Kidney epithelial cell (primary cell): ENCODE measurements around the gene D2HGDH. TPM values are rescaled to one million over a fixed set of nuclear protein-coding genes. Genes with fewer than 3 reads are reported as not detected.

Source experiments
- DNase-seq: peaks from one replicate; pipeline ENCODE4 v3.0.0-alpha.2; 2010; ENCODE audit warnings: low read depth
- H3K27me3 ChIP-seq: 2 replicates; pipeline ENCODE4 v1.6.0; 2011; ENCODE audit warnings: low read length; ENCODE audit not compliant: control insufficient read depth, insufficient read depth
- H3K36me3 ChIP-seq: 2 replicates; pipeline ENCODE4 v1.5.1; 2011; ENCODE audit warnings: low read length; ENCODE audit not compliant: control insufficient read depth, insufficient read depth
- H3K4me3 ChIP-seq: 2 replicates; pipeline ENCODE4 v1.5.1; 2011; ENCODE audit warnings: low read depth, mild to moderate bottlenecking, control low read depth, low read length
- CTCF ChIP-seq: IDR thresholded peaks from 2 replicates; pipeline ENCODE4 v1.5.1; 2011; ENCODE audit warnings: mild to moderate bottlenecking, moderate library complexity, low read length, control low read depth, inconsistent platforms; ENCODE audit not compliant: insufficient read depth, poor library complexity, severe bottlenecking
- total RNA-seq: library from RNA; depleted of rRNA; stranded (reverse); fragments of >200 nt; gene quantifications from 2 replicates; pipeline ENCODE4 v1.2.3, GENCODE V29; 2015

Gene D2HGDH
- total RNA-seq, 1 donor from 2014 or later: 16.5 TPM

DNA sequence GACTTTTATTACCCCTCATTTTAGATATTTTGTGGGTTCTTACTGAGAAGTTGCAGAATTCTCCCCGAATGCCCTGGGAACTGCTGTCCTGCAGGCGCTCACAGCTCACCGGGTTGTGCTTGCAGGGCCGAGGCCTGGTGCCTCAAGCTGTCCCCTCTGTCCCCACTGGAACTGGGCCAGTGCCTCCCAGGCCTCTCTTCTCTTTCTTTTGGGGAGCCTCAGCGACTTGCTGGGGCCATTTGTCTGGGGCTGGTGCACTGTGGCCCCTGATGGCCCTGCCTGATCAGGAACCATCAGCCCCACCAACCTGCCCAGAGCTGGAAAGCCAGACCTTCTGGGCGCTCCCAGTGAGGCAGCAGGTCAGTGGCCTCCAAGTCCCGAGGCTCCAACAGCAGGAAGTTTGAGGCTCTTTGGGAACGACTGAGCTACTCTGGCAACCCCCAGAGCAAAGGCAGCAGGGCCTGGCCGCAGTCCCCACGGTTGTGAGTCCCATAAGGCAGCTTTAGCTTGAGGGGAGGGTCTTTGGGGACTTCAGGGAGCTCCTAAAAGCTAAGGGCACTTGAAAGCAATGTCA lies 59.9 kb downstream of the D2HGDH start:
- no peak for DNase-seq
- TF ChIP-seq CTCF: no peak
- no peaks in the 10 kb centered on the region for H3K36me3 ChIP-seq
- H3K27me3 ChIP-seq: peaks cover 7% of the 10 kb centered on the region
- H3K4me3 ChIP-seq: no peak overlapping the region

- H3K36me3 ChIP-seq: no peaks in the 10 kb centered on the region
- no peak for DNase-seq
- H3K27me3 ChIP-seq: peaks cover 7% of the 10 kb centered on the region
- TF ChIP-seq CTCF: no peak
- no peak overlapping the region for H3K4me3 ChIP-seq
Measured at GRCh38 chr2:241795021-241795999, 60.9 kb downstream of the D2HGDH start.

DNA sequence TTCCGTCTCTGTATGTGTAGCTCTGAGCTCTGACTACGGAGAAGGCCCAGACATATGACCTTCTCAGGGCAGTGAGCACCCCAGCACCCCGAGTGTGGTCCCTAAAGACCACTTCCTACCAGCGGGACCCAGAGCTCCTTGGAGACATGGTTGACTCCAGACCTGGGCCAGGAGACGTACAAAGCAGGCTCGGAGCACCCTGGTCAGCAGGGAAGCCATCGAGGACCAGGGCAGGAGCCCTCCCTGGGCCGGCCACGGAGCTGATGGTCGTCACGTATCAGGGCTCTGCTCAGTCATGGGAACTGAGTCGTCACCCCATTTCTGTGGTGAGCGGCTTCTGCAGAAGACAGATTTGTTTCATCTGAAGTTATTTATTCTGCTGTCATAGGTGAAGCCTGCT lies 61.8 kb downstream of the D2HGDH start:
- DNase-seq: no peak
- H3K27me3 ChIP-seq: peaks cover 7% of the 10 kb centered on the region
- no peak for TF ChIP-seq CTCF
- H3K36me3 ChIP-seq: no peaks in the 10 kb centered on the region
- no peak overlapping the region for H3K4me3 ChIP-seq

DNA sequence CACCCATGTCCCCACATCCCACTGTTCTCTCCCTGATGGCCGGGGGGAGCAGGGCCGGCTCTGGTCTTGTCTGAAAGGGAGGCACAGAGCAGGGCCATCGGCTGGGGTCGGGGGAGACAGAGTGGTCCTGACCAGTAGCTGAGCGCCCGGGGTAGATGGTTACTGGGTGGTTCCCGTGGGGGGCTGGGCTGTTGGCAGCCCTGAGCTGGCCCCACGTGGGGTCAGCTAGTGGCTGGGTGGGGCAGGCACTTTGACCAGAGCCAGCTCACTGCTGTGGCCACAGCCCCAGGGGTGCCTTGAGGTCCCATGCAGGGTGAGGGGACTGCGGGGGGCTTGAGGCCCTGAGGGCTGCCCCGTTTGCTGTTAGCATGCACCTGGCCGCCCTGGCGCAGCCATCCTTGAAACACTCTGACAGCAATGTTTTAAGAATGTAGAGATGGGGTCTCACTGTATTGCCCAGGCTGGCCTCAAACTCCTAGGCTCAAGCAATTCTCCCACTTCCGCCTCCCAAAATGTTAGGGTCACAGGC lies 62.2 kb downstream of the D2HGDH start:
- H3K27me3 ChIP-seq: peaks cover 12% of the 10 kb centered on the region
- no peaks in the 10 kb centered on the region for H3K36me3 ChIP-seq
- TF ChIP-seq CTCF: no peak

DNA sequence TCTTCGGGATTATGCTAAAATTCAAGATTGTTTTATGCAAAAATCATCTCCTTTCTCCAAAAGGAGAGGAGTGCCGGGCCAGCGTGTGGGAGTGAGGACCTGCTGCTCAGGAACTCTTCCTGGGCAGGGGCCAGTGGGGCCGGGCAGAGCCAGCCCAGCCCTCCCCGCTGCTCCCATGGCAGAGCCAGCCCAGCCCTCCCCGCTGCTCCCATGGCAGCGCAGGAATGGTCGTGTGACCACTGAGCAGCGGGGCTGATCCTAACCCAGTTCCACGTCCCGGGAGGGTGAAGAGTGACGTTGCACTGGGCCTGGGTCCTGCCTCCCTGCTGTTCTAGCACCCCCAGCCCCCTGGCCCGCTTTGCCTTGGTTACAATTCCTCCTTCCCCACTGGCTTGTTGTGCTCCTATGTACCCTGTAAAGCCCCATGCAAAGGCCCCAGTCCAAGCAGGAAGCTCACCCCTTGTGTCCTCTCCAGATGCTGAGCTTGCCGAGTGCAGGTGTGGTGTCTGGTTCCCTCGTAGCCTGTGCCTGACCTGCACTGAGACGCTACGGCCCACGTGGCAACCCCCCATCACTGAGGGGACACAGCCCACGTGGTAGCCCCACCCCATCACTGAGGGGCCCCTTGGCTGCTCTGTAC lies 63.1 kb downstream of the D2HGDH start:
- Histone ChIP-seq H3K27me3 (peaks cover 14% of the 10 kb centered on the region), H3K36me3 (no peaks in the 10 kb centered on the region), H3K4me3 (no peak overlapping the region)
- DNase-seq: no peak
- no peak for TF ChIP-seq CTCF

More for the DNA sequence above, 62.2 kb downstream of the D2HGDH start:
- no peak overlapping the region for H3K4me3 ChIP-seq
- DNase-seq: no peak
